GM18909 (cell line): Measurements from ENCODE around the gene FIGNL2.
"Not testable (repeated sequence)": the region's sequence is repeated elsewhere in the genome, so short reads cannot be mapped to it uniquely, and the experiment has no call there.

ENCODE experiments used
- ATAC-seq: cut with Tn5 transposase; IDR thresholded peaks from one replicate; pipeline ENCODE4 v1.9.1; 2021; ENCODE audit warnings: mild to moderate bottlenecking; ENCODE audit not compliant: unreplicated experiment, poor library complexity

Gene FIGNL2

GRCh38 chr12:51819736-51820525 lies 28.6 kb downstream of the FIGNL2 start:
- no peak for ATAC-seq

DNA sequence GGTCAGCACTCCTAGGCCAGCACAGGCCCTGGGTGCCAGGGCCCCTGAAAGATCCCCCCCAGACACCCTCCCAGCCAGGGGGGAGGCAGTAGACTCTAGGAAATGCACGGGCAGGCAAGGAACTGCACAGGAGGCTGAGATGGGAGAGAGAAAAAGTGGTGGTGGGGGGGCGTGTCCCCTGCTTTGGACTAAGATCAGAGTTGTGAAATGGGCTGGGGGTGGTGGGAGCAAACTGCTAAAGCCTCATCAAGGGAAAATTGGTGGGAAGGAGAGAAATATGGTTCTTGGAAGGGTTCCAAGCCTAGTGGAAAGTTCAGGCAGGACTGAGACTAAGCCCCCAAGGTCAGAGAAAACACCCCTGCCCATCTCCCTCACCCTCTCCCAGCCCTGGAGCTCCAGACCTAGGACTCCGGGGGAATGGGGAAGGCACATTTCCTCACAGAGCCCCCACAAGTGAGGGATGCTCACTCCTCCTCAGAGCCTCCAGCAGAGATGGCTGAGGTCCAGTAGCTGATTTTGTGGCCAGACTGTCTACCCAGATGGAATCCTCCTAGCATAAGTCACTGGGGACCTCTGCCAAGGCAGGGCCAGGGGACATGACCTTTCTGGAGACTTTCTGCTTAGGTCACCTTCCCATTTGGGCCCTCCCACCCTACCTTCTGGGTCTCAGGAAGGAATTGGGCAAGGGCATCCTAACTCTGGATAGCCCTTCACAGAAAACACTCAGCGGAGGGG lies 29.8 kb downstream of the FIGNL2 start:
- no peak for ATAC-seq

- no peak for ATAC-seq
Observed at GRCh38 chr12:51818086-51818485, 30.4 kb downstream of the FIGNL2 start.

GRCh38 chr12:51817027-51817953 lies 31.2 kb downstream of the FIGNL2 start:
- no peak for ATAC-seq

GRCh38 chr12:51815571-51815970 lies 32.9 kb downstream of the FIGNL2 start:
- no peak for ATAC-seq

DNA sequence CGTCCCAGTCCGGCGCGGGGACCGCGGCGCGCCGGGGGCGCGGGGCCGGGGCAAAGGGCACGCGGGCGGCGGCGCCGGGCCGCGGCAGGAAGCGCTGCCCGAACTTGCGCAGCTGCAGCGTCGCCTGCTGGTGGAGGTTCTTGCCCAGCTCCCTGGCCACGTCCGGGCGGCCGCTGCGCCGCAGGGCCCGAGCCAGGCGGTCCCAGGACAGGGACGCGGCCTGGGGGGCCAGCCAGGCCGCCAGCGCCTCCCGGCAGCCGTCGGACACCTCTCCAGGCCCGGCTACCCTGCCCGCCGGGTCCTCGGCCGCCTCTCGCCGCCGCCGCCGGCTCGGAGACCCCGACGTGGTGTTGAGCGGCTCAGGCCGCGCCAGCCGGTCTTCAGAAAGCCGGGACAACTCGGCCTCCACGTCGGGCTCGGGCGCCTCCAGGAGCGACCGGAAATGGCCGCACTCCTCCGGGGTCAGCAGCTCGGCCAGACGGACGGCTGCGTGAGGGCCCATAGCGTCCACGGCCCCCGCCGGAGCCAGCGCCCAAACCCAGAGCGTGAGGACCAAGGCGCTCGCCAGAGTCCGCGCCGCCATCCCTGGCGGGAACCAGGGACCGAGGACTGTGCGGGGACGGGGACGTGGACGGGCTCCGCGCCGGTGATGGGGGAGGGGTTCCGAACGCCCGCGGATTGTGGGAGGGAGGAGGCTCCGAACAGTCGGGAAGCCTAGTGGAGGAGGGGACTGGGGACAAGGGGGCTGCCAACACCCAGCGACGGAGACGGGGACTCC lies 34.0 kb downstream of the FIGNL2 start:
- ATAC-seq = peak; percentile 51

DNA sequence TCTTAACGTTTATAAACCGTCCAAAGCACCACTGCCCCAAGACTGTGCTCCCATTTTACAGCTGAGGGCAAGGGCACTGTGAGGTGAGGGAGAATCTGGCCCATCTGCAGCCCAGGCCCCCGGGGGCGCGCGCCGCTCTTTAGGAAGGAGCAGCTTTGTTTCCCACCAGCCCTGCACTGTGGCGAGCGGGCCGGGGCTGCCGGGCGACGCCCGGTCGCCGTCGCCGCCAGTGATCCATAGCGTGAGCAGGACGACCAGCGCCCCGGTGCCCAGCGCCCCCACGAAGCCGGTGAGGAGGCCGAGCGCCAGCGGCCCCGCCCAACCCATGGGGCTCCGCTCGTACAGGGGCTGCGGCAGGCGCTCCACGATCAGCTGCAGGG lies 34.6 kb downstream of the FIGNL2 start:
- ATAC-seq = no peak

DNA sequence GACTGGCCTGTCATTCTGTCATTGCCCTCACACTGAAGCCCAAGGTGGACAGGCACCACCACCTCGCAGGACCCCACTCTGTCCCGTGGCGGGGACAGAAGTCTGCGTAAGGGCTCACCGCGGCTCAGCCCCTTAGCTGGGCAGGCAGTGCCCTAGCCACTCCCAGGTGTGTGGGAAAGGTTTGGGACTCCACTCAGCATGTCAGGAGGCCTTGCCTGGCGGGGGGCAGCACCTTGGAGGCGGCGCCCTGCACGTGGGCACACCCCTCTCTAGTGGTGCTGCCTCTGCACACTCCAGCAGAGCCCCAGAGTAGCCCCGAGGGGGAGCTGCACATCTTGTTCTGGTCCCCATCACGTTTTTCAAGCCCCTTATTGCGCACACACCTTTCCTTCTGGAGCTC lies 35.6 kb downstream of the FIGNL2 start:
- ATAC-seq = no peak

- no peak for ATAC-seq
Observed at GRCh38 chr12:51811203-51812202, 37.0 kb downstream of the FIGNL2 start.

GRCh38 chr12:51809193-51809592 lies 39.3 kb downstream of the FIGNL2 start:
- ATAC-seq = no peak

DNA sequence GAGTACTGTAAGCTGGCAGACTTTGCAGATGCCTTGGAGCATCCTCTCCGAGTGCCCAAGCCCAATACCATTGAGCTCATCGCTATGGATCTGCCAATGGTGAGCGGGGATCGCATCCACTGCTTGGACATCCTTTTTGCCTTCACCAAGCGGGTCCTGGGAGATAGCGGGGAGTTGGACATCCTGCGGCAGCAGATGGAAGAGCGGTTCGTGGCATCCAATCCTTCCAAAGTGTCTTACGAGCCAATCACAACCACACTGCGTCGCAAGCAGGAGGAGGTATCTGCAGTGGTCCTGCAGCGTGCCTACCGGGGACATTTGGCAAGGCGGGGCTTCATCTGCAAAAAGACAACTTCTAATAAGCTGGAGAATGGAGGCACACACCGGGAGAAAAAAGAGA lies 41.6 kb downstream of the FIGNL2 start:
- no peak for ATAC-seq

- ATAC-seq = no peak
Observed at GRCh38 chr12:51801027-51801426, 47.5 kb downstream of the FIGNL2 start.

- no peak for ATAC-seq
Observed at GRCh38 chr12:51798501-51798900, 50.0 kb downstream of the FIGNL2 start.

DNA sequence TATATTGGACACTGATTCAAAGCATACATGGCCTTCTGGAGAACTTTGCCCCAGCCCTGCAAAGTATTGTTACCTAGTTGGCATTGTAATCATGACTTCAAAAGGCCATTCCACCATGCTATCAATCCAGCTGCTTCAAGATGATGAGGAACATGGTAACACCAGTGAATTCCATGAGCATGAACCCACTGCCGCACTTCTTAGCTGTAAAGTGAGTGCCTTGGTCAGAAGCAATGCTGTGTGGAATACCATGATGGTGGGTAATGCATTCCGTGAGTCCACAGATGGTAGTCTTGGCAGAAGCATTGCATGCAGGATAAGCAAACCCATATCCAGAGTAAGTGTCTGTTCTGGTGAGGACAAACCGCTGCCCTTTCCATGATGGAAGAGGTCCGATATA lies 50.5 kb downstream of the FIGNL2 start:
- ATAC-seq = not testable (repeated sequence)

DNA sequence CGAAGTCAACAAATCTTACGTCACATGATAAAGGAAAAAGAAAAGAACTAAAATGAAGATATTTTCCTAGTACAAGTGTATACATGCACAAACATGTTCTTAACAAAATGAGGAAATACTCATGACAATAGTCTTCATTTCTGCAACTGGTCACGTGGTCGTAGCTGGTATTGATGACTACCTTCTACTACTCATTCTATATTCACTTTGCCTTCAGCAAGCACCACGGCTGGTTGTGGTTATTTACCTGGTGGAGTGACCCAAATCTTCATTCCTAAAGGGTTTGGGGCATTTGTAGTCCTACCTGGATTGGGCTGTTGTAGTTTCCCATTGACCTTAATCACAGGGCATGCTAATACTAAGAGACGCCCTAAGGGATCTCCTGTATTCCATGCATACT lies 51.2 kb downstream of the FIGNL2 start:
- ATAC-seq = no peak

- ATAC-seq = no peak
Observed at GRCh38 chr12:51793201-51793600, 55.3 kb downstream of the FIGNL2 start.

GRCh38 chr12:51792417-51792816 lies 56.1 kb downstream of the FIGNL2 start:
- no peak for ATAC-seq

- ATAC-seq = no peak
Observed at GRCh38 chr12:51788876-51789275, 59.6 kb downstream of the FIGNL2 start.

GRCh38 chr12:51785906-51786305 lies 62.6 kb downstream of the FIGNL2 start:
- ATAC-seq = no peak
